Thyroid gland (tissue), 4 donors: ENCODE data around the gene LCN2.

Experiments
- CTCF ChIP-seq, 6 experiments: fragments of 200-600 bp in 3 of 6; fragments of 450-650 bp in 3 of 6; sonication (generic) in 3 of 6; IDR thresholded peaks; one replicate each; pipeline ENCODE4 v1.5.1; 2016 to 2019; ENCODE audit warnings: antibody characterized with exemption in 6 of 6, mild to moderate bottlenecking in 2 of 6, inconsistent platforms in 1 of 6, moderate library complexity in 1 of 6
- POLR2A ChIP-seq, 2 donors: fragments of 450-650 bp; IDR thresholded peaks; one replicate each; pipeline ENCODE4 v1.6.1; 2017; ENCODE audit warnings: antibody characterized with exemption in 2 of 2, mild to moderate bottlenecking in 2 of 2, moderate library complexity in 1 of 2

- TF ChIP-seq CTCF (IDR thresholded peaks at IDR 0.05) (no peak), POLR2A (IDR thresholded peaks at IDR 0.05) (no peak)
Observed at GRCh38 chr9:128120061-128120740, 29.1 kb upstream of the LCN2 start.
